ENCODE data around the gene IGSF10.

GRCh38 chr3:151452841-151453240 is 8.0 kb downstream of the IGSF10 start:
- TF ChIP-seq THAP9 (CRISPR knock-in tag; IDR thresholded peaks at IDR 0.05; ENCODE audit: borderline replicate concordance) = no peak
- TF ChIP-seq ZNF547 (CRISPR knock-in tag; IDR thresholded peaks at IDR 0.05) = no peak
- no peak for TF ChIP-seq ARID3A (IDR thresholded peaks at IDR 0.05; ENCODE audit: low read depth, low read length)
- TF ChIP-seq CHD4 (IDR thresholded peaks at IDR 0.05; ENCODE audit: borderline replicate concordance, low read length) = no peak
- no peak for TF ChIP-seq POLR2AphosphoS5 (IDR thresholded peaks at IDR 0.05; ENCODE audit: low read depth, low read length)

Data from HepG2 (cell line).